PC-3 (cell line): ENCODE results near the gene SF3A2.

Experiments used
- CTCF ChIP-seq: fragments of 300-600 bp; sonication (generic); conservative IDR thresholded peaks from 2 replicates; pipeline ENCODE4 v1.5.1; 2017; ENCODE audit warnings: antibody characterized with exemption, low read depth, mild to moderate bottlenecking, low read length
- EZH2 ChIP-seq: fragments of 300-600 bp; sonication (generic); IDR thresholded peaks from one replicate; pipeline ENCODE4 v1.6.1; 2017; ENCODE audit warnings: antibody characterized with exemption, mild to moderate bottlenecking, low read length; ENCODE audit not compliant: unreplicated experiment
- EZH2phosphoT487 ChIP-seq: fragments of 300-600 bp; sonication (generic); IDR thresholded peaks from 2 replicates; pipeline ENCODE4 v1.6.1; 2018; ENCODE audit warnings: mild to moderate bottlenecking, antibody characterized with exemption, low read length, borderline replicate concordance

- no peak for TF ChIP-seq CTCF
- no peak for TF ChIP-seq EZH2
- TF ChIP-seq EZH2phosphoT487: no peak
These were observed 2.5 kb downstream of the SF3A2 start for GRCh38 chr19:2239173-2239572.
